ENCODE results near the gene PAX8. TPM values are rescaled to one million over a fixed set of nuclear protein-coding genes. Genes with fewer than 3 reads are reported as not detected.

The PAX8 gene
- total and polyA plus RNA-seq, 2 of the 13 experiments (the other 11 are each of a cell fraction or from before 2014, with no cell fraction given), result 1.5 to 8.8 TPM

DNA sequence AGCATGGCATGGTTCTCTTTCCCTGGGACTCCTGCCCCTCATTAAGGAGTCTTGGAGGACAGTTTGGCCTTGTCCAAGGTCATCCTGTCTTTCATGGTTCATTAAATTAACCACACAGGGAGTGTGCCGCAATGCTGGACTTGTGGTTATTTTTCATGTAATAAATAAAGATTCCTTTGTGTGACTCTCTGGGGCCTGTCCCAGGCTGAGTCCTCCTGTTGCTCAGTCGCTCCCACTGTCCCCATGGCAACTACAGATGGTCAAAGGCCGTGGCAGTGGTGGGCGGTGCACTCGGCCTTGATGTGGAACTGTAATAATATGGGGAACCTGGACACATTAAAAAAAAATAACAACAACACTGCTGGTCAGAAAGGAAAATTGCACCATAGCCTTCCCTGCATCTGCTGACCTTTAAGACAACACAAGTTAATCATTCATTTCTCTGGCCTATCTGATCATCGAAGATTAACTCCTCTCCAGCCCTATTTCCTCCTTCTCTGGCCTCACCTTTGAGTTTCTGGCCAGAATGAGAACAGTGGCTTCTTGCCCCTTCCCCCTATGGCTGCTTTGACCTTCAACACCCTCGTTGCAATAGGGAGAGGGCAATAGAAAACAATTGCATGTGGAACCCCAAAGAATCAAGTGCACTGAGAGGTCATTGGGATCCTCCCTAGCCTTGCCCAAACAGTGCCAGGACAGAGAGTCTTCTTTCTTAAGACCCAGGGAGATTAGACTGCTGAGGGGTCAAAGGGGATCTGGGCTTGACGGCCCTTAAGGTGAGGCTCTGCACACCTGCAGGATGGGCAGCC, 60.2 kb downstream of the PAX8 start:
- CTCF ChIA-PET (ENCODE audit: low intra/inter-chr PET ratio, low total read pairs), result no interaction called here
- peak; percentile 87 for FAIRE-seq
- TF ChIP-seq, protein P1, sequence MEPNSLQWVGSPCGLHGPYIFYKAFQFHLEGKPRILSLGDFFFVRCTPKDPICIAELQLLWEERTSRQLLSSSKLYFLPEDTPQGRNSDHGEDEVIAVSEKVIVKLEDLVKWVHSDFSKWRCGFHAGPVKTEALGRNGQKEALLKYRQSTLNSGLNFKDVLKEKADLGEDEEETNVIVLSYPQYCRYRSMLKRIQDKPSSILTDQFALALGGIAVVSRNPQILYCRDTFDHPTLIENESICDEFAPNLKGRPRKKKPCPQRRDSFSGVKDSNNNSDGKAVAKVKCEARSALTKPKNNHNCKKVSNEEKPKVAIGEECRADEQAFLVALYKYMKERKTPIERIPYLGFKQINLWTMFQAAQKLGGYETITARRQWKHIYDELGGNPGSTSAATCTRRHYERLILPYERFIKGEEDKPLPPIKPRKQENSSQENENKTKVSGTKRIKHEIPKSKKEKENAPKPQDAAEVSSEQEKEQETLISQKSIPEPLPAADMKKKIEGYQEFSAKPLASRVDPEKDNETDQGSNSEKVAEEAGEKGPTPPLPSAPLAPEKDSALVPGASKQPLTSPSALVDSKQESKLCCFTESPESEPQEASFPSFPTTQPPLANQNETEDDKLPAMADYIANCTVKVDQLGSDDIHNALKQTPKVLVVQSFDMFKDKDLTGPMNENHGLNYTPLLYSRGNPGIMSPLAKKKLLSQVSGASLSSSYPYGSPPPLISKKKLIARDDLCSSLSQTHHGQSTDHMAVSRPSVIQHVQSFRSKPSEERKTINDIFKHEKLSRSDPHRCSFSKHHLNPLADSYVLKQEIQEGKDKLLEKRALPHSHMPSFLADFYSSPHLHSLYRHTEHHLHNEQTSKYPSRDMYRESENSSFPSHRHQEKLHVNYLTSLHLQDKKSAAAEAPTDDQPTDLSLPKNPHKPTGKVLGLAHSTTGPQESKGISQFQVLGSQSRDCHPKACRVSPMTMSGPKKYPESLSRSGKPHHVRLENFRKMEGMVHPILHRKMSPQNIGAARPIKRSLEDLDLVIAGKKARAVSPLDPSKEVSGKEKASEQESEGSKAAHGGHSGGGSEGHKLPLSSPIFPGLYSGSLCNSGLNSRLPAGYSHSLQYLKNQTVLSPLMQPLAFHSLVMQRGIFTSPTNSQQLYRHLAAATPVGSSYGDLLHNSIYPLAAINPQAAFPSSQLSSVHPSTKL (CRISPR knock-in tag; IDR thresholded peaks at IDR 0.05), result peak; percentile 79; the same call in 1 of the 2 replicates
- TF ChIP-seq PHF5A (CRISPR knock-in tag; IDR thresholded peaks at IDR 0.05; ENCODE audit: low read depth, unreplicated experiment) (peak; percentile 25), ZNF34 (CRISPR knock-in tag; IDR thresholded peaks at IDR 0.05; ENCODE audit: borderline replicate concordance) (0 out of 2 replicates have a peak, but pooled peaks have one; percentile 26), SSRP1 (CRISPR knock-in tag; IDR thresholded peaks at IDR 0.05) (no peak), HMG20A (CRISPR knock-in tag; IDR thresholded peaks at IDR 0.05; ENCODE audit: borderline replicate concordance) (0 out of 2 replicates have a peak, but pooled peaks have one; percentile 61), ZNF569 (CRISPR knock-in tag; IDR thresholded peaks at IDR 0.05; ENCODE audit: borderline replicate concordance) (0 out of 2 replicates have a peak, but pooled peaks have one; percentile 81), RCOR2 (CRISPR knock-in tag; IDR thresholded peaks at IDR 0.05) (peak; percentile 81; the same call in 1 of the 2 replicates), ISL2 (CRISPR knock-in tag; IDR thresholded peaks at IDR 0.05) (peak; percentile 86), CBX1 (IDR thresholded peaks at IDR 0.05; ENCODE audit: low read depth) (peak; percentile 52), SALL1 (CRISPR knock-in tag; IDR thresholded peaks at IDR 0.05) (peak; percentile 83), PRPF4 (IDR thresholded peaks at IDR 0.05; ENCODE audit: low read depth, low read length, poor library complexity, severe bottlenecking) (no peak)
- TF ChIP-seq, protein P2, sequence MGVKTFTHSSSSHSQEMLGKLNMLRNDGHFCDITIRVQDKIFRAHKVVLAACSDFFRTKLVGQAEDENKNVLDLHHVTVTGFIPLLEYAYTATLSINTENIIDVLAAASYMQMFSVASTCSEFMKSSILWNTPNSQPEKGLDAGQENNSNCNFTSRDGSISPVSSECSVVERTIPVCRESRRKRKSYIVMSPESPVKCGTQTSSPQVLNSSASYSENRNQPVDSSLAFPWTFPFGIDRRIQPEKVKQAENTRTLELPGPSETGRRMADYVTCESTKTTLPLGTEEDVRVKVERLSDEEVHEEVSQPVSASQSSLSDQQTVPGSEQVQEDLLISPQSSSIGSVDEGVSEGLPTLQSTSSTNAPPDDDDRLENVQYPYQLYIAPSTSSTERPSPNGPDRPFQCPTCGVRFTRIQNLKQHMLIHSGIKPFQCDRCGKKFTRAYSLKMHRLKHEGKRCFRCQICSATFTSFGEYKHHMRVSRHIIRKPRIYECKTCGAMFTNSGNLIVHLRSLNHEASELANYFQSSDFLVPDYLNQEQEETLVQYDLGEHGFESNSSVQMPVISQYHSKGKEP (CRISPR knock-in tag; IDR thresholded peaks at IDR 0.05), result peak; percentile 17; the same call in 1 of the 2 replicates
- TF ChIP-seq, protein P3, sequence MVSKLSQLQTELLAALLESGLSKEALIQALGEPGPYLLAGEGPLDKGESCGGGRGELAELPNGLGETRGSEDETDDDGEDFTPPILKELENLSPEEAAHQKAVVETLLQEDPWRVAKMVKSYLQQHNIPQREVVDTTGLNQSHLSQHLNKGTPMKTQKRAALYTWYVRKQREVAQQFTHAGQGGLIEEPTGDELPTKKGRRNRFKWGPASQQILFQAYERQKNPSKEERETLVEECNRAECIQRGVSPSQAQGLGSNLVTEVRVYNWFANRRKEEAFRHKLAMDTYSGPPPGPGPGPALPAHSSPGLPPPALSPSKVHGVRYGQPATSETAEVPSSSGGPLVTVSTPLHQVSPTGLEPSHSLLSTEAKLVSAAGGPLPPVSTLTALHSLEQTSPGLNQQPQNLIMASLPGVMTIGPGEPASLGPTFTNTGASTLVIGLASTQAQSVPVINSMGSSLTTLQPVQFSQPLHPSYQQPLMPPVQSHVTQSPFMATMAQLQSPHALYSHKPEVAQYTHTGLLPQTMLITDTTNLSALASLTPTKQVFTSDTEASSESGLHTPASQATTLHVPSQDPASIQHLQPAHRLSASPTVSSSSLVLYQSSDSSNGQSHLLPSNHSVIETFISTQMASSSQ (IDR thresholded peaks at IDR 0.05; ENCODE audit: low read depth), result peak; percentile 96
- TF ChIP-seq, protein P3 (CRISPR knock-in tag; IDR thresholded peaks at IDR 0.05; ENCODE audit: borderline replicate concordance), result peak; percentile 96

More for the DNA sequence above, 60.2 kb downstream of the PAX8 start:
- Histone ChIP-seq H3K79me2 (ENCODE audit: insufficient read depth, low read length) (no peaks in the 10 kb centered on the region), H3K9ac (ENCODE audit: insufficient read depth, low read depth, low read length) (peak overlapping the region; percentile 92), H3K9me3 (ENCODE audit: low read length) (no peaks in the 10 kb centered on the region), H3K4me2 (ENCODE audit: low read depth, low read length) (peak overlapping the region; percentile 97), H2AFZ (ENCODE audit: low read length) (no peak overlapping the region), H3K27ac (ENCODE audit: extremely low read length, insufficient read depth, low read length) (peak overlapping the region; percentile 97), H3K4me3 (replicated peaks in 1 of 3; ENCODE audit: insufficient read depth in 1 of 3, low read depth in 2 of 3, low read length in 3 of 3) (peak overlapping the region; percentile 52 to 70 (median 60)), H3K27me3 (ENCODE audit: control insufficient read depth in 1 of 2, insufficient read depth in 2 of 2, low read length in 2 of 2) (no peaks in the 10 kb centered on the region; a peak in 1 of 5 replicates), H3K4me1 (ENCODE audit: insufficient read depth, low read length) (peaks cover 93% of the 10 kb centered on the region), H4K20me1 (ENCODE audit: insufficient read depth, low read length) (no peaks in the 10 kb centered on the region), H3K36me3 (replicated peaks in 1 of 2; ENCODE audit: control insufficient read depth in 1 of 2, insufficient read depth in 2 of 2, low read length in 2 of 2) (no peaks in the 10 kb centered on the region)
- intact Hi-C loops (cut with micrococcal nuclease; ENCODE audit: unreplicated experiment) (loop anchor here (2.0 to 5.0 kb wide), 3 partner anchors 14 to 64 kb away; no protein-coding TSS in a partner anchor), in situ Hi-C loops (cut with HindIII; ENCODE audit: extremely low pct_ligation_motif_present, low pct_unique_long_range_greater_than_20kb) (no loop called here)
- POLR2A ChIA-PET, result interaction anchor here (1.0 to 3.7 kb wide), 16 partner anchors 13 to 92 kb away, joined by 3 to 19 read pairs (median 6); no protein-coding TSS in a partner anchor
- ATAC-seq (peak; percentile 90), DNase-seq (ENCODE audit: low spot score) (peak; percentile 97)
- no TSS peak for BruUV-seq (replicated peaks)
- WGBS (ENCODE audit: low lambda C conversion rate), result under 1% methylated on average over 8 of the region's 8 CpGs
